GM21390 (cell line): ENCODE measurements around the gene GSK3B.
"Not testable (repeated sequence)": the region's sequence is repeated elsewhere in the genome, so short reads cannot be mapped to it uniquely, and the experiment has no call there.

Experiments
- ATAC-seq: cut with Tn5 transposase; IDR thresholded peaks from one replicate; pipeline ENCODE4 v1.9.1; 2021; ENCODE audit not compliant: unreplicated experiment

GSK3B gene

GRCh38 chr3:120057029-120057428 lies 37.2 kb downstream of the GSK3B start:
- ATAC-seq: no peak

- not testable (repeated sequence) for ATAC-seq
Observed at GRCh38 chr3:120053647-120054046, 40.6 kb downstream of the GSK3B start.

GRCh38 chr3:120052677-120053076 lies 41.6 kb downstream of the GSK3B start:
- ATAC-seq: peak; percentile 24

- ATAC-seq: peak; percentile 86
Observed at GRCh38 chr3:120052225-120052624, 42.0 kb downstream of the GSK3B start.

GRCh38 chr3:120051570-120051969 lies 42.7 kb downstream of the GSK3B start:
- not testable (repeated sequence) for ATAC-seq

GRCh38 chr3:120049881-120050539 lies 44.2 kb downstream of the GSK3B start:
- ATAC-seq: no peak

GRCh38 chr3:120049072-120049471 lies 45.2 kb downstream of the GSK3B start:
- no peak for ATAC-seq

- ATAC-seq: no peak
Observed at GRCh38 chr3:120048355-120049041, 45.7 kb downstream of the GSK3B start.

GRCh38 chr3:120047686-120048085 lies 46.6 kb downstream of the GSK3B start:
- ATAC-seq: no peak

- ATAC-seq: no peak
Observed at GRCh38 chr3:120040813-120041377, 53.4 kb downstream of the GSK3B start.

- no peak for ATAC-seq
Observed at GRCh38 chr3:120039642-120040610, 54.3 kb downstream of the GSK3B start.

GRCh38 chr3:120033596-120033995 lies 60.7 kb downstream of the GSK3B start:
- ATAC-seq: no peak

- no peak for ATAC-seq
Observed at GRCh38 chr3:120031561-120031960, 62.7 kb downstream of the GSK3B start.

- no peak for ATAC-seq
Observed at GRCh38 chr3:120029749-120030148, 64.5 kb downstream of the GSK3B start.

- no peak for ATAC-seq
Observed at GRCh38 chr3:120028271-120029047, 65.8 kb downstream of the GSK3B start.

- no peak for ATAC-seq
Observed at GRCh38 chr3:120027226-120027625, 67.0 kb downstream of the GSK3B start.

GRCh38 chr3:120025520-120025919 lies 68.7 kb downstream of the GSK3B start:
- no peak for ATAC-seq

- no peak for ATAC-seq
Observed at GRCh38 chr3:120024103-120024502, 70.1 kb downstream of the GSK3B start.

- ATAC-seq: no peak
Observed at GRCh38 chr3:120022729-120023128, 71.5 kb downstream of the GSK3B start.

- no peak for ATAC-seq
Observed at GRCh38 chr3:120021523-120021922, 72.7 kb downstream of the GSK3B start.
